Liver (tissue), 9 donors: ENCODE data around the gene PDHA1. TPM values are rescaled to one million over a fixed set of nuclear protein-coding genes. Genes with fewer than 3 reads are reported as not detected.

ENCODE experiments used
- DNase-seq: peaks from one replicate; pipeline ENCODE4 v3.0.0-alpha.2; 2017; ENCODE audit warnings: low spot score
- H3K27ac ChIP-seq, 2 donors: one replicate each; pipeline ENCODE4 v1.7.0; 2013; ENCODE audit warnings: inconsistent platforms in 2 of 2, low read length in 2 of 2, control low read depth in 1 of 2, low read depth in 1 of 2, mild to moderate bottlenecking in 1 of 2
- H3K27me3 ChIP-seq, 4 donors: one replicate each; pipeline versions ENCODE4 v1.6.1 to v1.7.0; 2013; ENCODE audit warnings: low read length in 3 of 4, inconsistent platforms in 1 of 4, mild to moderate bottlenecking in 1 of 4, moderate library complexity in 1 of 4; ENCODE audit not compliant: control insufficient read depth in 4 of 4, insufficient read depth in 4 of 4
- H3K36me3 ChIP-seq, 4 donors: one replicate each; pipeline versions ENCODE4 v1.6.1 to v1.7.0; 2013; ENCODE audit warnings: low read length in 3 of 4, mild to moderate bottlenecking in 3 of 4, low read depth in 1 of 4, moderate library complexity in 1 of 4; ENCODE audit not compliant: control insufficient read depth in 4 of 4, insufficient read depth in 3 of 4
- H3K4me1 ChIP-seq, 4 donors: one replicate each; pipeline versions ENCODE4 v1.6.1 to v1.7.0; 2013; ENCODE audit warnings: low read length in 3 of 4, mild to moderate bottlenecking in 3 of 4, moderate library complexity in 1 of 4; ENCODE audit not compliant: control insufficient read depth in 4 of 4, insufficient read depth in 4 of 4
- H3K4me3 ChIP-seq, 3 donors: one replicate each; pipeline versions ENCODE4 v1.6.1 to v1.7.0; 2013; ENCODE audit warnings: low read length in 3 of 3, control low read depth in 1 of 3, low read depth in 1 of 3, mild to moderate bottlenecking in 1 of 3
- H3K9ac ChIP-seq, 2 donors: one replicate each; pipeline ENCODE4 v1.7.0; 2013; ENCODE audit warnings: low read length in 2 of 2, mild to moderate bottlenecking in 2 of 2, moderate library complexity in 2 of 2, control low read depth in 1 of 2, low read depth in 1 of 2
- H3K9me3 ChIP-seq, 4 donors: one replicate each; pipeline versions ENCODE4 v1.6.1 to v1.7.0; 2013; ENCODE audit warnings: low read length in 3 of 4; ENCODE audit not compliant: control insufficient read depth in 4 of 4
- EGR1 ChIP-seq, 2 donors: IDR thresholded peaks; 2 replicates each; pipeline ENCODE4 v1.6.1; 2016 to 2018; ENCODE audit warnings: antibody characterized with exemption in 2 of 2, low read depth in 2 of 2
- FOXA1 ChIP-seq: IDR thresholded peaks from 2 replicates; pipeline ENCODE4 v1.6.1; 2016; ENCODE audit warnings: antibody characterized with exemption
- FOXA2 ChIP-seq: IDR thresholded peaks from 2 replicates; pipeline ENCODE4 v1.6.1; 2016; ENCODE audit warnings: antibody characterized with exemption
- GABPA ChIP-seq, 2 donors: IDR thresholded peaks in 1 of 2; conservative IDR thresholded peaks in 1 of 2; 2 replicates each; pipeline ENCODE4 v1.6.1; 2016; ENCODE audit warnings: antibody characterized with exemption in 2 of 2, mild to moderate bottlenecking in 1 of 2, moderate library complexity in 1 of 2
- HNF4A ChIP-seq, 2 donors: conservative IDR thresholded peaks; 2 replicates each; pipeline ENCODE4 v1.6.1; 2016; ENCODE audit warnings: antibody characterized with exemption in 2 of 2, mild to moderate bottlenecking in 2 of 2
- HNF4G ChIP-seq: IDR thresholded peaks from 2 replicates; pipeline ENCODE4 v1.6.1; 2016; ENCODE audit warnings: antibody characterized with exemption
- JUND ChIP-seq, 2 donors: IDR thresholded peaks; 2 replicates each; pipeline ENCODE4 v1.6.1; 2016; ENCODE audit warnings: antibody characterized with exemption in 2 of 2
- NR2F2 ChIP-seq: IDR thresholded peaks from 2 replicates; pipeline ENCODE4 v1.6.1; 2016; ENCODE audit warnings: antibody characterized with exemption
- RAD21 ChIP-seq, 2 donors: IDR thresholded peaks; 2 replicates each; pipeline ENCODE4 v1.6.1; 2016; ENCODE audit warnings: antibody characterized with exemption in 2 of 2, mild to moderate bottlenecking in 2 of 2
- RXRA ChIP-seq, 2 donors: IDR thresholded peaks; 2 replicates each; pipeline ENCODE4 v1.6.1; 2017 to 2018; ENCODE audit warnings: antibody characterized with exemption in 2 of 2, mild to moderate bottlenecking in 1 of 2
- SP1 ChIP-seq: IDR thresholded peaks from 2 replicates; pipeline ENCODE4 v1.6.1; 2018; ENCODE audit warnings: antibody characterized with exemption, mild to moderate bottlenecking
- TAF1 ChIP-seq: conservative IDR thresholded peaks from 2 replicates; pipeline ENCODE4 v1.6.1; 2016; ENCODE audit warnings: antibody characterized with exemption, mild to moderate bottlenecking
- YY1 ChIP-seq: IDR thresholded peaks from 2 replicates; pipeline ENCODE4 v1.6.1; 2016; ENCODE audit warnings: antibody characterized with exemption, mild to moderate bottlenecking
- WGBS: extraction: QIAGEN DNeasy Blood & Tissue Kit; methylation state at CpG from one replicate; pipeline ENCODE4 v1.1.7; 2013; 5-methylcytosine and 5-hydroxymethylcytosine counted together
- polyA plus RNA-seq, 2 donors: library from polyadenylated mRNA; stranded (reverse) in 1 of 2; unstranded in 1 of 2; fragments of 200-250 nt in 1 of 2; fragments of >200 nt in 1 of 2; fragmentation: Nextera tagmentation in 1 of 2; extraction: Ambion mirVana in 1 of 2; gene quantifications; one replicate each; pipeline versions ENCODE4 v1.2.1 to v1.2.3, GENCODE V29; 2013 to 2015
- total RNA-seq, 2 donors: library from RNA; depleted of rRNA; stranded (reverse); fragments of >200 nt; gene quantifications; one replicate each; pipeline ENCODE4 v1.2.3, GENCODE V29; 2014
- TF ChIP-seq, protein P1 (sequence below): IDR thresholded peaks from 2 replicates; pipeline ENCODE4 v1.6.1; 2016; ENCODE audit warnings: antibody characterized with exemption
- TF ChIP-seq, protein P2 (sequence below): IDR thresholded peaks from 2 replicates; pipeline ENCODE4 v1.6.1; 2016; ENCODE audit warnings: antibody characterized with exemption, mild to moderate bottlenecking
- TF ChIP-seq, protein P3 (sequence below): fragments of 150-350 bp; IDR thresholded peaks from 2 replicates; pipeline ENCODE4 v1.5.1; 2017; ENCODE audit warnings: improper control_type of control experiment, low read depth, low read length; ENCODE audit not compliant: missing input control
- TF ChIP-seq, protein P4 (sequence below): IDR thresholded peaks from 2 replicates; pipeline ENCODE4 v1.6.1; 2016; ENCODE audit warnings: antibody characterized with exemption
- TF ChIP-seq, protein P5 (sequence below): IDR thresholded peaks from 2 replicates; pipeline ENCODE4 v1.6.1; 2016; ENCODE audit warnings: antibody characterized with exemption
- donor health status: healthy.
- donor health status: healthy.
- donor health status: healthy.
- donor health status: healthy.
- donor health status: healthy.

Gene PDHA1
- total and polyA plus RNA-seq, 4 donors: 63.5 to 153 (median 129) TPM

DNA sequence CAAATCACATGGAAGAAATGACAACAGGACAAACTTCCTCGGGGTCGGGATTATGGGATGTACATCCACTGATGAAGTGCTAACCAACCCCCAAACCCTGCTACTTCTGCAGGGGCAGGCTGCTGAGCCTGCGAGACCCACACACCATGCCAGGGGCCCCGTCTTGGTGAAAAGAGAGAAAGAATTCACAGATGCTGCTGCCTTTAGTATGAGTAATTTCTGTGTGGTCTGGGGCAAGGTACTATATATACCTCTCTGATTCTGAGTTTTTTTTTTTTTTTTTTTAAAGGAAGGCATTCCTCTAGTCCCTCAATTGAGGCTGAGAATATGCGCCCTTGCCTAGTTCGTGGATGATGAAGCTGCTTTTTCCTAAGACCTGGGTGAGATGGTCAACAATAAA lies 24.8 kb downstream of the PDHA1 start:
- H3K4me1 ChIP-seq: peaks cover 0 to 6% (median 3%) of the 10 kb centered on the region in 4 donors
- WGBS: 95% methylated on average over 6 of the region's 6 CpGs
- no peak for TF ChIP-seq HNF4A (conservative IDR thresholded peaks at IDR 0.05)
- TF ChIP-seq HNF4G: no peak
- TF ChIP-seq FOXA2: no peak
- no peak for TF ChIP-seq YY1
- TF ChIP-seq GABPA (IDR thresholded peaks at IDR 0.05 in 1 of 2, conservative IDR thresholded peaks at IDR 0.05 in 1 of 2): no peak
- TF ChIP-seq TAF1: no peak
- TF ChIP-seq, protein P1, sequence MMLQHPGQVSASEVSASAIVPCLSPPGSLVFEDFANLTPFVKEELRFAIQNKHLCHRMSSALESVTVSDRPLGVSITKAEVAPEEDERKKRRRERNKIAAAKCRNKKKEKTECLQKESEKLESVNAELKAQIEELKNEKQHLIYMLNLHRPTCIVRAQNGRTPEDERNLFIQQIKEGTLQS: no peak
- TF ChIP-seq RAD21 (IDR thresholded peaks at IDR 0.05): no peak
- no peak for TF ChIP-seq JUND (IDR thresholded peaks at IDR 0.05)
- TF ChIP-seq, protein P2, sequence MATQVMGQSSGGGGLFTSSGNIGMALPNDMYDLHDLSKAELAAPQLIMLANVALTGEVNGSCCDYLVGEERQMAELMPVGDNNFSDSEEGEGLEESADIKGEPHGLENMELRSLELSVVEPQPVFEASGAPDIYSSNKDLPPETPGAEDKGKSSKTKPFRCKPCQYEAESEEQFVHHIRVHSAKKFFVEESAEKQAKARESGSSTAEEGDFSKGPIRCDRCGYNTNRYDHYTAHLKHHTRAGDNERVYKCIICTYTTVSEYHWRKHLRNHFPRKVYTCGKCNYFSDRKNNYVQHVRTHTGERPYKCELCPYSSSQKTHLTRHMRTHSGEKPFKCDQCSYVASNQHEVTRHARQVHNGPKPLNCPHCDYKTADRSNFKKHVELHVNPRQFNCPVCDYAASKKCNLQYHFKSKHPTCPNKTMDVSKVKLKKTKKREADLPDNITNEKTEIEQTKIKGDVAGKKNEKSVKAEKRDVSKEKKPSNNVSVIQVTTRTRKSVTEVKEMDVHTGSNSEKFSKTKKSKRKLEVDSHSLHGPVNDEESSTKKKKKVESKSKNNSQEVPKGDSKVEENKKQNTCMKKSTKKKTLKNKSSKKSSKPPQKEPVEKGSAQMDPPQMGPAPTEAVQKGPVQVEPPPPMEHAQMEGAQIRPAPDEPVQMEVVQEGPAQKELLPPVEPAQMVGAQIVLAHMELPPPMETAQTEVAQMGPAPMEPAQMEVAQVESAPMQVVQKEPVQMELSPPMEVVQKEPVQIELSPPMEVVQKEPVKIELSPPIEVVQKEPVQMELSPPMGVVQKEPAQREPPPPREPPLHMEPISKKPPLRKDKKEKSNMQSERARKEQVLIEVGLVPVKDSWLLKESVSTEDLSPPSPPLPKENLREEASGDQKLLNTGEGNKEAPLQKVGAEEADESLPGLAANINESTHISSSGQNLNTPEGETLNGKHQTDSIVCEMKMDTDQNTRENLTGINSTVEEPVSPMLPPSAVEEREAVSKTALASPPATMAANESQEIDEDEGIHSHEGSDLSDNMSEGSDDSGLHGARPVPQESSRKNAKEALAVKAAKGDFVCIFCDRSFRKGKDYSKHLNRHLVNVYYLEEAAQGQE: no peak
- no peak for TF ChIP-seq SP1
- TF ChIP-seq EGR1 (IDR thresholded peaks at IDR 0.05; ENCODE audit: low read depth in 2 of 2): no peak
- no peak for TF ChIP-seq RXRA (IDR thresholded peaks at IDR 0.05)
- TF ChIP-seq, protein P3, sequence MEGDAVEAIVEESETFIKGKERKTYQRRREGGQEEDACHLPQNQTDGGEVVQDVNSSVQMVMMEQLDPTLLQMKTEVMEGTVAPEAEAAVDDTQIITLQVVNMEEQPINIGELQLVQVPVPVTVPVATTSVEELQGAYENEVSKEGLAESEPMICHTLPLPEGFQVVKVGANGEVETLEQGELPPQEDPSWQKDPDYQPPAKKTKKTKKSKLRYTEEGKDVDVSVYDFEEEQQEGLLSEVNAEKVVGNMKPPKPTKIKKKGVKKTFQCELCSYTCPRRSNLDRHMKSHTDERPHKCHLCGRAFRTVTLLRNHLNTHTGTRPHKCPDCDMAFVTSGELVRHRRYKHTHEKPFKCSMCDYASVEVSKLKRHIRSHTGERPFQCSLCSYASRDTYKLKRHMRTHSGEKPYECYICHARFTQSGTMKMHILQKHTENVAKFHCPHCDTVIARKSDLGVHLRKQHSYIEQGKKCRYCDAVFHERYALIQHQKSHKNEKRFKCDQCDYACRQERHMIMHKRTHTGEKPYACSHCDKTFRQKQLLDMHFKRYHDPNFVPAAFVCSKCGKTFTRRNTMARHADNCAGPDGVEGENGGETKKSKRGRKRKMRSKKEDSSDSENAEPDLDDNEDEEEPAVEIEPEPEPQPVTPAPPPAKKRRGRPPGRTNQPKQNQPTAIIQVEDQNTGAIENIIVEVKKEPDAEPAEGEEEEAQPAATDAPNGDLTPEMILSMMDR: no peak
- no peak for TF ChIP-seq FOXA1
- H3K4me3 ChIP-seq: no peak overlapping the region
- peaks cover 0 to 3% (median 0%) of the 10 kb centered on the region in 4 donors for H3K36me3 ChIP-seq
- no peaks in the 10 kb centered on the region for H3K9me3 ChIP-seq
- H3K27me3 ChIP-seq: no peaks in the 10 kb centered on the region
- no peak overlapping the region for H3K9ac ChIP-seq
- DNase-seq: no peak
- no peak overlapping the region for H3K27ac ChIP-seq

DNA sequence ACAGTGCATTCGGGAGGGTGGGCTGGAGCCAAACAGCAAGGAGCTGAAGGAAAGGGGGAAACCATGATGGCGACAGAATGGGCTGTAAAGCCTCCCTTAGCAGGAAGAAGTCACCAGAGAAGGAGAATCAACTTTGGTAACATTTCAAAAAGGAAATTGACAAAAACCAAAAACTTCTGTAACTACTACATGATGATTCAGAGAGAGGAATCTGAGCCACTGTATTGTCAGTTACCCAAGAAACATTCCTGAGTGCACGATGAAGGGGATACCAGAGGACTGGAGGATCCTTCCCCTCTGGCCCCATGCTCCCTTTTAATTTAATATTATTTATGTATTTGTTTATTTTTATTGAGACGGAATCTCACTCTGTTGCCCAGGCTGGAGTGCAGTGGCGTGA lies 26.3 kb downstream of the PDHA1 start:
- H3K9me3 ChIP-seq: no peaks in the 10 kb centered on the region
- no peaks in the 10 kb centered on the region for H3K27me3 ChIP-seq
- H3K4me1 ChIP-seq: peaks cover 0 to 6% (median 3%) of the 10 kb centered on the region in 4 donors
- TF ChIP-seq YY1: no peak
- TF ChIP-seq, protein P3: no peak
- TF ChIP-seq, protein P4, sequence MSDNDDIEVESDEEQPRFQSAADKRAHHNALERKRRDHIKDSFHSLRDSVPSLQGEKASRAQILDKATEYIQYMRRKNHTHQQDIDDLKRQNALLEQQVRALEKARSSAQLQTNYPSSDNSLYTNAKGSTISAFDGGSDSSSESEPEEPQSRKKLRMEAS: no peak
- no peak for TF ChIP-seq GABPA (IDR thresholded peaks at IDR 0.05 in 1 of 2, conservative IDR thresholded peaks at IDR 0.05 in 1 of 2)
- TF ChIP-seq JUND (IDR thresholded peaks at IDR 0.05): no peak
- no peak for TF ChIP-seq RXRA (IDR thresholded peaks at IDR 0.05)
- TF ChIP-seq, protein P5, sequence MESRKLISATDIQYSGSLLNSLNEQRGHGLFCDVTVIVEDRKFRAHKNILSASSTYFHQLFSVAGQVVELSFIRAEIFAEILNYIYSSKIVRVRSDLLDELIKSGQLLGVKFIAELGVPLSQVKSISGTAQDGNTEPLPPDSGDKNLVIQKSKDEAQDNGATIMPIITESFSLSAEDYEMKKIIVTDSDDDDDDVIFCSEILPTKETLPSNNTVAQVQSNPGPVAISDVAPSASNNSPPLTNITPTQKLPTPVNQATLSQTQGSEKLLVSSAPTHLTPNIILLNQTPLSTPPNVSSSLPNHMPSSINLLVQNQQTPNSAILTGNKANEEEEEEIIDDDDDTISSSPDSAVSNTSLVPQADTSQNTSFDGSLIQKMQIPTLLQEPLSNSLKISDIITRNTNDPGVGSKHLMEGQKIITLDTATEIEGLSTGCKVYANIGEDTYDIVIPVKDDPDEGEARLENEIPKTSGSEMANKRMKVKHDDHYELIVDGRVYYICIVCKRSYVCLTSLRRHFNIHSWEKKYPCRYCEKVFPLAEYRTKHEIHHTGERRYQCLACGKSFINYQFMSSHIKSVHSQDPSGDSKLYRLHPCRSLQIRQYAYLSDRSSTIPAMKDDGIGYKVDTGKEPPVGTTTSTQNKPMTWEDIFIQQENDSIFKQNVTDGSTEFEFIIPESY: no peak
- no peak for TF ChIP-seq EGR1 (IDR thresholded peaks at IDR 0.05; ENCODE audit: low read depth in 2 of 2)
- no peak for TF ChIP-seq NR2F2
- no peak overlapping the region for H3K27ac ChIP-seq
- H3K9ac ChIP-seq: no peak overlapping the region
- 86% methylated on average over 5 of the region's 5 CpGs for WGBS
- no peaks in the 10 kb centered on the region for H3K36me3 ChIP-seq
- DNase-seq: no peak
- no peak overlapping the region for H3K4me3 ChIP-seq
